ENCODE measurements around the gene TRPV2.

Gene TRPV2

GRCh38 chr17:16432017-16432416, 16.6 kb downstream of the TRPV2 start:
- ChIA-PET POLR2A (interaction anchor here (1.4 kb wide), 1 partner anchor 51 kb away, joined by 4 read pairs; the partner anchor contains the start of gene UBB), CTCF (no interaction called here)
- no peak for TF ChIP-seq CTCF (IDR thresholded peaks at IDR 0.05; ENCODE audit: insufficient read depth, low read length, missing control alignments)
- DNase-seq (ENCODE audit: low read depth, low spot score) = no peak
- H3K4me3 ChIP-seq (ENCODE audit: low read depth, low read length) = no peak overlapping the region

- DNase-seq (ENCODE audit: low read depth, low spot score) = no peak
- ChIA-PET POLR2A (no interaction called here), CTCF (interaction anchor here (0.9 kb wide), 1 partner anchor 8 kb away, joined by 4 read pairs; no protein-coding TSS in a partner anchor)
- TF ChIP-seq CTCF (IDR thresholded peaks at IDR 0.05; ENCODE audit: insufficient read depth, low read length, missing control alignments) = no peak
- no peak overlapping the region for H3K4me3 ChIP-seq (ENCODE audit: low read depth, low read length)
Measured at GRCh38 chr17:16433514-16433913, 18.1 kb downstream of the TRPV2 start.

DNA sequence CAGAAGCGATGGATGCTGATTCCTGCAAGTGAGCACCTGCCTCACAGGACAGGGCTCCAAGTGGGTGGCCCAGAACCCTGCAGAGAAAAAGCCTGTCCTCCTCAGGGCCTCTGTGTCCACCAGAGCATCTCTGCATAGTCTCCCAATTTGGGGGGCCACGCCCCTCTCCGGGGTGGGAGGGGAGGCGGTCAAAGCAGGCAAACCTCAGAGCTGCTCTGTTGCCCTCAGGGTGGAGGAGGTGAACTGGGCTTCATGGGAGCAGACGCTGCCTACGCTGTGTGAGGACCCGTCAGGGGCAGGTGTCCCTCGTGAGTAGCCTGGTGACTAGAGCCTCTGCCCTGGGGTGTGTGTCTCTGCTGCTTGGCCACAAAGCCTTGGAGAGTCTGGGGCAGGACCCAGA, 19.3 kb downstream of the TRPV2 start:
- TF ChIP-seq CTCF (IDR thresholded peaks at IDR 0.05; ENCODE audit: insufficient read depth, low read length, missing control alignments) = no peak
- H3K4me3 ChIP-seq (ENCODE audit: low read depth, low read length) = no peak overlapping the region
- ChIA-PET POLR2A (no interaction called here), CTCF (no interaction called here)
- no peak for DNase-seq (ENCODE audit: low read depth, low spot score)

DNA sequence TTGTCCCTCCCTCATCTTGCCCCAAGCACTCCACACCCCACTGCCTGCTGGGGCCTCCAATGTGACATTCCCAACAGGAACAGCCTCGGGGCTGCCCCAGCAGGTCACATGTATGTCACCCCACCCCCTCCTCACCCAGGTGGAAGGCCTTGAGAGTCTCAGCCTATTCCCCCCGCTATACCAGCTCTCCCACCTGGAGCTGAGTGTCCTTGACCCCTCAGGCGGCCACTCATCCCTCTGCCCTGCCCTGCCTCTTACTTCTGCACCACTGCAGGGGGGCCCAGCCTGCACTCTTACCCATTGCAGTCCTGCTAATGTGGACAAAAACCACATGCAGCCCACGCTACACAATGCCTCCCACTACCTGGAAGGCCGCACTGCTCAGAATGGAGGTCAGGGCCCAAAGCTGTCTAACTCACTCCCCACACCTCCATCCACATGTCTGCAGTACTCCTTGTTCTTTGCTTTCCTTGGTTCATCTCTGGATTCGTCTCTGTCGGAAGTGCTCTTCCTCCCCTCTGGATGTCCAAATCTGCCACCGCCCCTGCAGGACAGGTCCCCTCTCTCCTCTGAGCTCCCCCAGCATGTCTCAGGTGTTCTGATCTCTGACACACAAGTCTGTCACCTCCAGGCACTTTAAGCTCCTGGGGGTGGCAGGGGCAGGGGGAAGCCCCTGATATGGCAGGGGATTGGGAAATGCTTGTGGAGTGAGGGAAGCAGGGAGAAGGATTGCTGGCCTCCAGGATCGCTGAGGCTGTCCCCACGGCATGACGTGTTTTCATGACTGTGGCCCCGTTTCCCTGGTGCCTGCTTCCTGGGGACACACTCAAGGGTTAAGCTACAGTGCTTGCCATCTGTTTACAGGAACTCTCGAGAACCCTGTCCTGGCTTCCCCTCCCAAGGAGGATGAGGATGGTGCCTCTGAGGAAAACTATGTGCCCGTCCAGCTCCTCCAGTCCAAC, 20.8 kb downstream of the TRPV2 start:
- DNase-seq (ENCODE audit: low read depth, low spot score) = no peak
- CTCF ChIA-PET = interaction anchor here (1.4 to 3.6 kb wide), 3 partner anchors 8 to 87 kb away, joined by 3 to 46 read pairs (median 4); no protein-coding TSS in a partner anchor
- no peak overlapping the region for H3K4me3 ChIP-seq (ENCODE audit: low read depth, low read length)
- TF ChIP-seq CTCF (IDR thresholded peaks at IDR 0.05; ENCODE audit: insufficient read depth, low read length, missing control alignments) = no peak
- POLR2A ChIA-PET = interaction anchor here (1.0 kb wide), 1 partner anchor 17 kb away, joined by 5 read pairs; no protein-coding TSS in a partner anchor

DNA sequence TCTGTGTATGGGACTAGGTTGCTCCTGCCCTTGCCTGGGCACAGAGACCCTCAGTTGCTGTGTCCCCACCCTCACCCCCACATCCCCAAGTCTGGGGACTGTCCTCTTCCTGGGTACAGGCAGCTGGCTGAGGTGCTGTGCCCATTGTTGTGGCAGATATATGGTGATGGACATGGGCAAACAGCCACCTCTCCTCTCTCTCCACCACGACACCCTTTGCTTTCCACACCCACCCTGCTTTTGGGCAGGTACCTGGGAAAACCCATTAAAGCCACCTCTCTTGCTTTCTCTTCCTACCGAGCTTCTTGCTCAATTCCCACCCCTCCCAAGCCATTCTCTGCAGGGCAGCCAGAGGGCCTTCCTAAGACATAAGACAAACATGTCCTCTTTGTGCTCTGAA, 21.7 kb downstream of the TRPV2 start:
- no peak for DNase-seq (ENCODE audit: low read depth, low spot score)
- POLR2A ChIA-PET = interaction anchor here (1.0 kb wide), 1 partner anchor 17 kb away, joined by 5 read pairs; no protein-coding TSS in a partner anchor
- CTCF ChIA-PET = interaction anchor here (1.4 to 3.6 kb wide), 4 partner anchors 8 to 86 kb away, joined by 3 to 46 read pairs (median 4); no protein-coding TSS in a partner anchor
- TF ChIP-seq CTCF (IDR thresholded peaks at IDR 0.05; ENCODE audit: insufficient read depth, low read length, missing control alignments) = no peak
- H3K4me3 ChIP-seq (ENCODE audit: low read depth, low read length) = no peak overlapping the region

DNA sequence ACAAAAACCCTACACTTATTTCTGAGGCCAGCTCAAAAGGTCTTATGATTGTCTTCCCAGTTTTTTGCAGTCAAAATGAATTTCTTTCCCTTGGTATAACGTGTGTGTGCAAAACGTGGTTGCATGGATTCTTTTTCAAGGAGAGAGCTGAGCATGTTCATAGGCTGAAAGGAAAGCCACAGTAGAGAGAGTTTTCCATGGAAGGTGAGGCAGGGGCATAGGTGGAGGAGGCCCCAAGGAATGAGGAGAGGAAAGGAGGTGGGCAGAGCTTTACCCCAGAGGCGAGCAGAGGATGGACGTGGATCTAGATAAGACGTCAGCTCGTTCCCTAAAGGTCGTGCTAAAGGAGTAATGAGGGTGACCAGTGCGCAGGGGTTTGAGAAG, 22.8 kb downstream of the TRPV2 start:
- H3K4me3 ChIP-seq (ENCODE audit: low read depth, low read length) = peak overlapping the region; percentile 60
- DNase-seq (ENCODE audit: low read depth, low spot score) = no peak
- CTCF ChIA-PET = interaction anchor here (0.8 to 4.7 kb wide), 9 partner anchors 10 to 153 kb away, joined by 3 to 60 read pairs (median 4); no protein-coding TSS in a partner anchor
- POLR2A ChIA-PET = interaction anchor here (0.5 to 4.4 kb wide), 18 partner anchors 9 to 910 kb away, joined by 3 to 58 read pairs (median 4); partner anchors contain the start of genes TRPV2 and UBB
- TF ChIP-seq CTCF (IDR thresholded peaks at IDR 0.05; ENCODE audit: insufficient read depth, low read length, missing control alignments) = no peak
